Suprapubic skin (tissue), 4 donors: Measurements from ENCODE around the gene PLXNC1. TPM values are rescaled to one million over a fixed set of nuclear protein-coding genes. Genes with fewer than 3 reads are reported as not detected.

Source experiments
- DNase-seq, 2 donors: peaks; one replicate each; pipeline ENCODE4 v3.0.0-alpha.2; 2019; ENCODE audit warnings: low spot score in 2 of 2
- H3K27ac ChIP-seq: fragments of 200-600 bp; sonication (generic); one replicate; pipeline ENCODE4 v1.5.1; 2019
- H3K27me3 ChIP-seq: fragments of 200-600 bp; sonication (generic); one replicate; pipeline ENCODE4 v1.5.1; 2019
- H3K36me3 ChIP-seq: fragments of 200-600 bp; sonication (generic); one replicate; pipeline ENCODE4 v1.5.1; 2019
- H3K4me1 ChIP-seq: fragments of 200-600 bp; sonication (generic); one replicate; pipeline ENCODE4 v1.5.1; 2019
- H3K4me3 ChIP-seq: fragments of 200-600 bp; sonication (generic); one replicate; pipeline ENCODE4 v1.5.1; 2019; ENCODE audit warnings: mild to moderate bottlenecking
- H3K9me3 ChIP-seq: fragments of 200-600 bp; sonication (generic); one replicate; pipeline ENCODE4 v1.5.1; 2019
- CTCF ChIP-seq, 2 donors: fragments of 200-600 bp in 1 of 2; fragments of 450-650 bp in 1 of 2; sonication (generic) in 1 of 2; IDR thresholded peaks; one replicate each; pipeline ENCODE4 v1.5.1; 2016 to 2019; ENCODE audit warnings: antibody characterized with exemption in 2 of 2, mild to moderate bottlenecking in 1 of 2, moderate library complexity in 1 of 2
- EP300 ChIP-seq: sonication (generic); formaldehyde crosslinking; IDR thresholded peaks from one replicate; pipeline ENCODE4 v1.6.1; 2017; ENCODE audit warnings: antibody characterized with exemption
- POLR2A ChIP-seq, 2 donors: fragments of 450-650 bp; IDR thresholded peaks; one replicate each; pipeline ENCODE4 v1.6.1; 2017; ENCODE audit warnings: antibody characterized with exemption in 2 of 2, mild to moderate bottlenecking in 2 of 2, moderate library complexity in 2 of 2
- POLR2AphosphoS5 ChIP-seq, 3 donors: sonication (generic); formaldehyde crosslinking; IDR thresholded peaks; one replicate each; pipeline ENCODE4 v1.6.1; 2017; ENCODE audit warnings: antibody characterized with exemption in 3 of 3
- WGBS: methylation state at CpG from one replicate; pipeline ENCODE4 v1.1.5; 2018; 5-methylcytosine and 5-hydroxymethylcytosine counted together
- total RNA-seq, 4 donors: library from RNA; depleted of rRNA; stranded (reverse); fragments of >200 nt; gene quantifications; one replicate each; pipeline ENCODE4 v1.1.0, GENCODE V29; 2016

PLXNC1 gene
- total RNA-seq, 4 donors from 2014 or later = 8.1 to 30.9 (median 15.3) TPM

- no peak overlapping the region for H3K4me3 ChIP-seq
- H3K36me3 ChIP-seq = no peaks in the 10 kb centered on the region
- WGBS = 88% methylated on average over 8 of the region's 8 CpGs
- no peaks in the 10 kb centered on the region for H3K9me3 ChIP-seq
- H3K27ac ChIP-seq = no peak overlapping the region
- TF ChIP-seq EP300 (no peak), CTCF (IDR thresholded peaks at IDR 0.05) (no peak), POLR2AphosphoS5 (IDR thresholded peaks at IDR 0.05) (no peak), POLR2A (IDR thresholded peaks at IDR 0.05) (no peak)
- no peak for DNase-seq
- peaks cover 11% of the 10 kb centered on the region for H3K4me1 ChIP-seq
- H3K27me3 ChIP-seq = no peaks in the 10 kb centered on the region
Observed at GRCh38 chr12:94285943-94286582, 137.7 kb downstream of the PLXNC1 start.

GRCh38 chr12:94286583-94287244, 138.3 kb downstream of the PLXNC1 start:
- no peak for TF ChIP-seq CTCF (IDR thresholded peaks at IDR 0.05)
- no peak for TF ChIP-seq POLR2AphosphoS5 (IDR thresholded peaks at IDR 0.05)
- no peak for TF ChIP-seq EP300
- no peak for TF ChIP-seq POLR2A (IDR thresholded peaks at IDR 0.05)
- no peak overlapping the region for H3K4me3 ChIP-seq
- no peaks in the 10 kb centered on the region for H3K9me3 ChIP-seq
- WGBS = 83% methylated on average over 4 of the region's 4 CpGs
- no peaks in the 10 kb centered on the region for H3K27me3 ChIP-seq
- no peak for DNase-seq
- no peaks in the 10 kb centered on the region for H3K36me3 ChIP-seq
- peaks cover 11% of the 10 kb centered on the region for H3K4me1 ChIP-seq
- no peak overlapping the region for H3K27ac ChIP-seq

GRCh38 chr12:94287245-94287628, 138.9 kb downstream of the PLXNC1 start:
- H3K9me3 ChIP-seq = no peaks in the 10 kb centered on the region
- no peak for TF ChIP-seq POLR2A (IDR thresholded peaks at IDR 0.05)
- 86% methylated on average over 10 of the region's 10 CpGs for whole genome bisulfite sequencing
- no peak overlapping the region for H3K4me3 ChIP-seq
- H3K36me3 ChIP-seq = no peaks in the 10 kb centered on the region
- no peak overlapping the region for H3K27ac ChIP-seq
- H3K4me1 ChIP-seq = peaks cover 11% of the 10 kb centered on the region
- no peaks in the 10 kb centered on the region for H3K27me3 ChIP-seq
- no peak for DNase-seq

- Histone ChIP-seq H3K9me3 (no peaks in the 10 kb centered on the region), H3K4me3 (no peak overlapping the region), H3K36me3 (no peaks in the 10 kb centered on the region), H3K27ac (no peak overlapping the region), H3K27me3 (no peaks in the 10 kb centered on the region), H3K4me1 (peaks cover 11% of the 10 kb centered on the region)
- WGBS = 34% methylated on average over 13 of the region's 13 CpGs
- DNase-seq = no peak
- no peak for TF ChIP-seq CTCF (IDR thresholded peaks at IDR 0.05)
- no peak for TF ChIP-seq EP300
- no peak for TF ChIP-seq POLR2A (IDR thresholded peaks at IDR 0.05)
- no peak for TF ChIP-seq POLR2AphosphoS5 (IDR thresholded peaks at IDR 0.05)
Observed at GRCh38 chr12:94289461-94290312, 141.3 kb downstream of the PLXNC1 start.

- no peak for TF ChIP-seq POLR2A (IDR thresholded peaks at IDR 0.05)
- TF ChIP-seq EP300 = no peak
- no peak for TF ChIP-seq POLR2AphosphoS5 (IDR thresholded peaks at IDR 0.05)
- no peak for TF ChIP-seq CTCF (IDR thresholded peaks at IDR 0.05)
- Histone ChIP-seq H3K9me3 (no peaks in the 10 kb centered on the region), H3K4me3 (no peak overlapping the region), H3K27me3 (no peaks in the 10 kb centered on the region), H3K36me3 (no peaks in the 10 kb centered on the region), H3K4me1 (peaks cover 11% of the 10 kb centered on the region), H3K27ac (no peak overlapping the region)
- WGBS = 41% methylated on average over 4 of the region's 4 CpGs
- no peak for DNase-seq
Observed at GRCh38 chr12:94290353-94290752, 142.0 kb downstream of the PLXNC1 start.
